ENCODE results near the gene FZD1. TPM values are rescaled to one million over a fixed set of nuclear protein-coding genes. Genes with fewer than 3 reads are reported as not detected.

The FZD1 gene
- total RNA-seq, 1 experiment from 2014 or later, result 3.7 TPM

GRCh38 chr7:91299952-91300775 lies 35.9 kb downstream of the FZD1 start:
- Histone ChIP-seq H3K79me2 (ENCODE audit: insufficient read depth, low read length) (no peaks in the 10 kb centered on the region), H3K4me3 (replicated peaks in 1 of 2; ENCODE audit: low read depth in 1 of 2, low read length in 2 of 2) (no peak overlapping the region), H3K9me3 (ENCODE audit: control insufficient read depth in 1 of 2, insufficient read depth in 1 of 2, low read depth in 1 of 2, low read length in 2 of 2) (no peaks in the 10 kb centered on the region), H2AFZ (ENCODE audit: low read depth, low read length, poor library complexity, severe bottlenecking) (no peak overlapping the region), H3K9ac (ENCODE audit: low read length) (no peak overlapping the region), H4K20me1 (ENCODE audit: insufficient read depth) (no peaks in the 10 kb centered on the region), H3K27ac (ENCODE audit: low read depth, low read length) (no peak overlapping the region), H3K27me3 (ENCODE audit: insufficient read depth, low read length) (peaks cover 29% of the 10 kb centered on the region; the same call in 1 of the 2 replicates), H3K4me2 (ENCODE audit: low read length) (no peak overlapping the region), H3K9me2 (ENCODE audit: insufficient read depth) (no peaks in the 10 kb centered on the region), H3K4me1 (ENCODE audit: control insufficient read depth in 1 of 2, insufficient read depth in 2 of 2, low read length in 2 of 2) (no peaks in the 10 kb centered on the region), H3K36me3 (ENCODE audit: control insufficient read depth in 1 of 2, insufficient read depth in 2 of 2, low read length in 2 of 2) (no peaks in the 10 kb centered on the region)
- ATAC-seq (no peak), DNase-seq (ENCODE audit: low read depth, low spot score) (no peak)
- ChIA-PET POLR2A (no interaction called here), CTCF (no interaction called here), RAD21 (ENCODE audit: low non-redundant PET in 1 of 2, low total read pairs in 2 of 2, uncharacterized antibody in 2 of 2, unreplicated experiment in 2 of 2) (no interaction called here)
- BruUV-seq (replicated peaks), result no TSS peak
- TF ChIP-seq JUND (IDR thresholded peaks at IDR 0.05) (no peak), EZH2 (IDR thresholded peaks at IDR 0.05) (no peak), ATF3 (IDR thresholded peaks at IDR 0.05) (no peak), REST (IDR thresholded peaks at IDR 0.05; ENCODE audit: low read depth) (no peak), ZNF274 (IDR thresholded peaks at IDR 0.05; ENCODE audit: low read depth, low read length) (no peak), YY1 (IDR thresholded peaks at IDR 0.05; ENCODE audit: extremely low read depth, insufficient replicate concordance, low read depth, low read length) (no peak), CTCF (IDR thresholded peaks at IDR 0.05 in 2 of 3, conservative IDR thresholded peaks at IDR 0.05 in 1 of 3; ENCODE audit: borderline replicate concordance in 1 of 3, insufficient read depth in 1 of 3, low read depth in 2 of 3, low read length in 2 of 3) (no peak), FOSL1 (IDR thresholded peaks at IDR 0.05; ENCODE audit: low read depth) (no peak), SP1 (IDR thresholded peaks at IDR 0.05; ENCODE audit: low read depth) (no peak), ZFX (IDR thresholded peaks at IDR 0.05) (no peak), RAD21 (IDR thresholded peaks at IDR 0.05; ENCODE audit: low read depth) (no peak), SIN3A (IDR thresholded peaks at IDR 0.05; ENCODE audit: low read depth) (no peak), EGR1 (IDR thresholded peaks at IDR 0.05; ENCODE audit: low read depth) (no peak)
- intact Hi-C loops (cut with micrococcal nuclease), result no loop called here
